ENCODE measurements around the gene CYP2S1. TPM values are rescaled to one million over a fixed set of nuclear protein-coding genes. Genes with fewer than 3 reads are reported as not detected.
A peak's percentile ranks its signal among the peaks of the same experiment; 100 is the strongest.
"Not testable (repeated sequence)": the region's sequence is repeated elsewhere in the genome, so short reads cannot be mapped to it uniquely, and the experiment has no call there.

The CYP2S1 gene
- total RNA-seq, 1 donor, result 0.45 TPM

- DNase-seq (ENCODE audit: low read depth), result no peak
- no peak overlapping the region for H3K4me3 ChIP-seq (ENCODE audit: low read depth, low read length)
- no peak for TF ChIP-seq CTCF (IDR thresholded peaks at IDR 0.05; ENCODE audit: insufficient read depth, low read length)
These were observed 5.5 kb downstream of the CYP2S1 start for GRCh38 chr19:41198559-41198958.

- TF ChIP-seq CTCF (IDR thresholded peaks at IDR 0.05; ENCODE audit: insufficient read depth, low read length), result no peak
- DNase-seq (ENCODE audit: low read depth), result no peak
- no peak overlapping the region for H3K4me3 ChIP-seq (ENCODE audit: low read depth, low read length)
These were observed 10.4 kb downstream of the CYP2S1 start for GRCh38 chr19:41203371-41203770.

- not testable (repeated sequence) for H3K4me3 ChIP-seq (ENCODE audit: low read depth, low read length)
- DNase-seq (ENCODE audit: low read depth), result peak; percentile 92
- peak; percentile 95 for TF ChIP-seq CTCF (IDR thresholded peaks at IDR 0.05; ENCODE audit: insufficient read depth, low read length)
These were observed 11.3 kb downstream of the CYP2S1 start for GRCh38 chr19:41204338-41204737.

- no peak for TF ChIP-seq CTCF (IDR thresholded peaks at IDR 0.05; ENCODE audit: insufficient read depth, low read length)
- DNase-seq (ENCODE audit: low read depth), result no peak
These were observed 13.0 kb downstream of the CYP2S1 start for GRCh38 chr19:41205995-41206394.

GRCh38 chr19:41206456-41206855, 13.4 kb downstream of the CYP2S1 start:
- H3K4me3 ChIP-seq (ENCODE audit: low read depth, low read length), result no peak overlapping the region
- no peak for DNase-seq (ENCODE audit: low read depth)
- no peak for TF ChIP-seq CTCF (IDR thresholded peaks at IDR 0.05; ENCODE audit: insufficient read depth, low read length)

More at GRCh38 chr19:41205995-41206394, 13.0 kb downstream of the CYP2S1 start:
- no peak overlapping the region for H3K4me3 ChIP-seq (ENCODE audit: low read depth, low read length)

- no peak overlapping the region for H3K4me3 ChIP-seq (ENCODE audit: low read depth, low read length)
- peak; percentile 57 for DNase-seq (ENCODE audit: low read depth)
- no peak for TF ChIP-seq CTCF (IDR thresholded peaks at IDR 0.05; ENCODE audit: insufficient read depth, low read length)
These were observed 14.1 kb downstream of the CYP2S1 start for GRCh38 chr19:41206926-41207750.

All from fibroblast of the aortic adventitia (primary cell).